SU-DHL-6 (cell line): ENCODE measurements around the gene UBE3C.

Experiments used
- H2AFZ ChIP-seq: fragments of 200-600 bp; sonication (generic); 2 replicates; pipeline ENCODE4 v1.6.1; 2014; ENCODE audit warnings: low read depth, mild to moderate bottlenecking, moderate library complexity, mixed read lengths, antibody characterized with exemption, low read length; ENCODE audit not compliant: severe bottlenecking
- H3F3A ChIP-seq: fragments of 200-600 bp; shearing (Covaris generic); 2 replicates; pipeline ENCODE4 v1.6.0; 2016; ENCODE audit warnings: antibody characterized with exemption, mild to moderate bottlenecking; ENCODE audit not compliant: insufficient read depth
- H3K27ac ChIP-seq: fragments of 200-600 bp; sonication (generic); 2 replicates; pipeline ENCODE4 v1.5.1; 2016; ENCODE audit warnings: low read depth, mild to moderate bottlenecking, low read length, moderate library complexity, mixed read lengths
- H3K27me3 ChIP-seq: fragments of 200-600 bp; sonication (generic), shearing (Covaris generic); 2 replicates; pipeline ENCODE4 v1.6.0; 2014; ENCODE audit warnings: mild to moderate bottlenecking, low read length
- H3K36me3 ChIP-seq: fragments of 200-600 bp; sonication (generic); 2 replicates; pipeline ENCODE4 v1.6.1; 2014; ENCODE audit warnings: mild to moderate bottlenecking, low read length, mixed read lengths
- H3K4me2 ChIP-seq: fragments of 300-600, 200-600 bp; shearing (Covaris generic), sonication (generic); 2 replicates; pipeline ENCODE4 v1.6.0; 2014; ENCODE audit warnings: low read length, low read depth, mild to moderate bottlenecking; ENCODE audit not compliant: poor library complexity, severe bottlenecking
- H3K4me3 ChIP-seq: fragments of 200-600 bp; sonication (generic); 2 replicates; pipeline ENCODE4 v1.5.1; 2014; ENCODE audit warnings: antibody characterized with exemption, low read length, mild to moderate bottlenecking, mixed read lengths; ENCODE audit not compliant: insufficient read depth, poor library complexity, severe bottlenecking
- H3K79me2 ChIP-seq: fragments of 200-600 bp; sonication (generic); 2 replicates; pipeline ENCODE4 v1.6.1; 2014; ENCODE audit warnings: mild to moderate bottlenecking, low read length, moderate library complexity; ENCODE audit not compliant: insufficient read depth
- H3K9ac ChIP-seq: fragments of 200-600 bp; sonication (generic); 2 replicates; pipeline ENCODE4 v1.7.0; 2014; ENCODE audit warnings: mild to moderate bottlenecking, low read length
- H3K9me2 ChIP-seq: fragments of 200-600 bp; sonication (generic); replicated peaks from 2 replicates; pipeline ENCODE4 v1.6.1; 2014; ENCODE audit warnings: low read length; ENCODE audit not compliant: insufficient read depth
- H3K9me3 ChIP-seq: fragments of 200-600 bp; sonication (generic); 2 replicates; pipeline ENCODE4 v1.6.1; 2014; ENCODE audit warnings: low read length, mixed read lengths; ENCODE audit not compliant: insufficient read depth
- H4K20me1 ChIP-seq: fragments of 200-600 bp; sonication (generic); 2 replicates; pipeline ENCODE4 v1.6.1; 2014; ENCODE audit warnings: low read depth, mild to moderate bottlenecking, antibody characterized with exemption, low read length, moderate library complexity, mixed read lengths
- EZH2phosphoT487 ChIP-seq: fragments of 200-600 bp; sonication (generic), shearing (Covaris generic); conservative IDR thresholded peaks from 2 replicates; pipeline ENCODE4 v1.6.1; 2018; ENCODE audit warnings: mild to moderate bottlenecking, antibody characterized with exemption, low read length, moderate library complexity, mixed read lengths
- TF ChIP-seq, protein P1 (sequence below): fragments of 200-600 bp; sonication (generic); IDR thresholded peaks from one replicate; pipeline ENCODE4 v1.5.1; 2017; ENCODE audit warnings: antibody characterized with exemption, mild to moderate bottlenecking, low read length, moderate library complexity; ENCODE audit not compliant: insufficient read depth, poor library complexity, severe bottlenecking

UBE3C gene

GRCh38 chr7:157177983-157178381, 39.3 kb downstream of the UBE3C start:
- Histone ChIP-seq H3K9me3 (no peaks in the 10 kb centered on the region), H3K36me3 (peaks cover 36% of the 10 kb centered on the region), H4K20me1 (no peaks in the 10 kb centered on the region), H3K27ac (no peak overlapping the region), H3K4me3 (no peak overlapping the region), H3F3A (no peaks in the 10 kb centered on the region), H3K9me2 (no peaks in the 10 kb centered on the region), H3K27me3 (no peaks in the 10 kb centered on the region), H3K9ac (no peak overlapping the region), H3K79me2 (no peaks in the 10 kb centered on the region; the same call in 1 of the 2 replicates), H3K4me2 (no peak overlapping the region), H2AFZ (no peak overlapping the region)
- TF ChIP-seq EZH2phosphoT487: no peak
- TF ChIP-seq, protein P1, sequence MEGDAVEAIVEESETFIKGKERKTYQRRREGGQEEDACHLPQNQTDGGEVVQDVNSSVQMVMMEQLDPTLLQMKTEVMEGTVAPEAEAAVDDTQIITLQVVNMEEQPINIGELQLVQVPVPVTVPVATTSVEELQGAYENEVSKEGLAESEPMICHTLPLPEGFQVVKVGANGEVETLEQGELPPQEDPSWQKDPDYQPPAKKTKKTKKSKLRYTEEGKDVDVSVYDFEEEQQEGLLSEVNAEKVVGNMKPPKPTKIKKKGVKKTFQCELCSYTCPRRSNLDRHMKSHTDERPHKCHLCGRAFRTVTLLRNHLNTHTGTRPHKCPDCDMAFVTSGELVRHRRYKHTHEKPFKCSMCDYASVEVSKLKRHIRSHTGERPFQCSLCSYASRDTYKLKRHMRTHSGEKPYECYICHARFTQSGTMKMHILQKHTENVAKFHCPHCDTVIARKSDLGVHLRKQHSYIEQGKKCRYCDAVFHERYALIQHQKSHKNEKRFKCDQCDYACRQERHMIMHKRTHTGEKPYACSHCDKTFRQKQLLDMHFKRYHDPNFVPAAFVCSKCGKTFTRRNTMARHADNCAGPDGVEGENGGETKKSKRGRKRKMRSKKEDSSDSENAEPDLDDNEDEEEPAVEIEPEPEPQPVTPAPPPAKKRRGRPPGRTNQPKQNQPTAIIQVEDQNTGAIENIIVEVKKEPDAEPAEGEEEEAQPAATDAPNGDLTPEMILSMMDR: no peak

- H3F3A ChIP-seq: 0 out of 2 replicates have a peak, but pooled peaks cover 3% of the 10 kb centered on the region
- H3K79me2 ChIP-seq: no peaks in the 10 kb centered on the region
- TF ChIP-seq, protein P1: no peak
- TF ChIP-seq EZH2phosphoT487: no peak
- H3K36me3 ChIP-seq: peaks cover 42% of the 10 kb centered on the region
- no peak overlapping the region for H3K27ac ChIP-seq
- no peak overlapping the region for H3K4me2 ChIP-seq
- no peak overlapping the region for H2AFZ ChIP-seq
- H3K9me3 ChIP-seq: no peaks in the 10 kb centered on the region
- no peaks in the 10 kb centered on the region for H4K20me1 ChIP-seq
- no peak overlapping the region for H3K4me3 ChIP-seq
- H3K9ac ChIP-seq: no peak overlapping the region
- no peaks in the 10 kb centered on the region for H3K27me3 ChIP-seq
- H3K9me2 ChIP-seq: no peaks in the 10 kb centered on the region
Measured at GRCh38 chr7:157183832-157184231, 45.1 kb downstream of the UBE3C start.

DNA sequence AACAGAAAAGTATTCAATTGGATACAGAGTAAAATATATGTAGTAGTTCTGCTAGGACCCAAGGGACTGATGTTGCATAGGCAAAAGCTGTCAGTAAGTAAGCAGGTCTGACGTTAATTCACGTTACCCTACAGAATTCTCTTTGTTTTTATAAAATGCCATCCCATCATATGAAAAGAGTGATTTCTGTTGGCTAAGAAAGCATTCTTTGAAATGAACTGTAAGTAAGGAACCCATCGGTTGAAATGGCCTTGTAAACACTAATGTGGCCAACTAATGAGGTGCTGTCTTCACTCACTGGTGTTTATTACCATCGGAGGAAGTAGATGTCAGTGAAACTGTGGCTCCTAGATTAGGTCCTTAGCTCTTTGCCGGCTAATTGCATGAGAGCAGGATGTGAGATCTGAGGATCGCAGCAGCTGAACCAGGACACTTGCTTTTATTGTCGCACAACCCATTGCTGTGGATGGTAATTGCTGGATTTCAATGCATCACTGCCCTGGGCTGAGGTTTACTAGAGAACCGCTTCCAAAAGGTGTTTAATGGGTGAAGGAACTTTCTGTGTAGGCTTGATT, 49.5 kb downstream of the UBE3C start:
- peaks cover 36% of the 10 kb centered on the region for H3K36me3 ChIP-seq
- no peaks in the 10 kb centered on the region for H4K20me1 ChIP-seq

More for the DNA sequence above, 49.5 kb downstream of the UBE3C start:
- Histone ChIP-seq H3F3A (0 out of 2 replicates have a peak, but pooled peaks cover 3% of the 10 kb centered on the region), H3K4me3 (no peak overlapping the region), H3K9me2 (no peaks in the 10 kb centered on the region), H3K27me3 (no peaks in the 10 kb centered on the region), H3K9ac (no peak overlapping the region), H2AFZ (no peak overlapping the region), H3K9me3 (no peaks in the 10 kb centered on the region), H3K79me2 (no peaks in the 10 kb centered on the region), H3K4me2 (no peak overlapping the region), H3K27ac (no peak overlapping the region)
- TF ChIP-seq, protein P1: no peak
- no peak for TF ChIP-seq EZH2phosphoT487
